NK-92 treated with Interleukin-12 subunit alpha and Interleukin-12 subunit beta, amount 100 ng/mL, for 24 hours (cell line): ENCODE measurements around the gene FBXO31.
"Not testable (repeated sequence)": the region's sequence is repeated elsewhere in the genome, so short reads cannot be mapped to it uniquely, and the experiment has no call there.

Source experiments
- DNase-seq: peaks from one replicate; lab custom pipeline; 2025; lab: John Stamatoyannopoulos, UW

The FBXO31 gene

DNA sequence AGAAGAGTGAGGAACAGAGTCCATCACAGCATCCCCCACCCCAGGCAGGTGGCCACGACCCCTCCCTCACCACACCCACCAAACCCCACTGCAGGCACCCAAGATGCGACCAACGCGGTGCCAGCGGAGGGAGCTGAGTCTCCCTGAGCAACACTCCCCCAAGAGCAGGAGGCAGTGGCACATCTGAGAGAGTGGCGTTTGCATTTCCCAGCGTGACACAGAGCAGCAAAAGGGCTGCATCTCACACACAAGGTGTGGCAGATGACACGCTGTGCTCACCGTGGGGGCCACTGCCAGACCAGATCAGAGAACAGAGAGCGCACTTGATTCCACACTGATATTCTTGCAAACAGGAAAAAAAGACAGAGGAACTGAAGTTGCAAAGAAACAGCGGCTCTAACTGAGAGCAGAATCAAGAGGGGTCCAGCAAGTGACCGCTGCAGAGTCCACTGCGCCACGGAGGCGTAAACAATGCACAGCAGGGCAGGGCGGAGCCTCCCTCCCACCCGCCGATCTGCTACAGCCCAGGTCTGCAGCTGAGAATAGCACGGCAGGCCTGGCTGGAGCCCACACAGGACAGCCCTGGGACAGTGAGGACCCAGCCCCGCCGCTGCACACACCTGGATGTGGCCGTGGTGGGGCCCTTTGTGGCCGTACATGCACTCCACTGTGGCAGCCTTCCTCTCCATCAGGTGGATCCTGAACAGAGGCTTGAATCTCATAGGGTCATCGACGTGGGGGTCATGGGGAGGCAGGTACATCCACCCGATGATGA lies 40.4 kb downstream of the FBXO31 start:
- DNase-seq: no peak

DNA sequence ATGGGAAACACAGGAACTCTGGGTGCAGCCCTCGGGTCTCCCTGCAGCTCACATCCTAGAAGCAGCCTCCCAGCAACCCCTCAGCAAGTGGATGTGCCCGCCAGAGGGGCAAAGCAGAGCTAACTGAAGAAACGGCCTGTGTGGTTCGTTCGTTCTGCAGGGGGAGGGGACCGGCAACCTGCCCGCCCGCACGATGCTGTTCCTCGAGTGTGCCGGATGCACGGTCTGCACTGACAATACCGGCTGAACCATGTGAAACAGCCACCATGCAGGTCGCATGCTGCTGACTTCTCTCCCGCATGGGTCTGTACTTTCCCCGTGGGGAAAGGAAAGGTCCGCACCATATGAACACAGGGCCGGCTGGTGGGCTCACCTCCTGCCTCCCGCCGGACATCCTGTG lies 41.1 kb downstream of the FBXO31 start:
- no peak for DNase-seq

GRCh38 chr16:87340198-87340597 lies 43.4 kb downstream of the FBXO31 start:
- no peak for DNase-seq

DNA sequence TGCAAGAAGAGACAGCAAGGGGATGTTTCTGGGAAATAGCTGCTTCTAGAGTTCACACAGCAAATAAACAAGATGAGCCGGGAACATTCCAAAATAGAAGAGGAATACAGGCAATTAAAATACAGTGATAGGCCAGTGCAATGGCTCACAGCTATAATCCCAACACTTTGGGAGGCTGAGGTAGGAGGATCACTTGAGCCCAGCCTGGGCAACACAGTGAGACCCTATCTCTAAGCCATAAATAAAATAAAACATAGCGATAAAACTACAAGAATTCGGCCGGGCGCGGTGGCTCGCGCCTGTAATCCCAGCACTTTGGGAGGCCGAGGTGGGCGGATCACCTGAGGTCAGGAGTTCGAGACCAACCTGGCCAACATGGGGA lies 43.9 kb downstream of the FBXO31 start:
- DNase-seq: not testable (repeated sequence)

GRCh38 chr16:87339086-87339723 lies 44.4 kb downstream of the FBXO31 start:
- no peak for DNase-seq

- no peak for DNase-seq
These were observed 45.3 kb downstream of the FBXO31 start for GRCh38 chr16:87338155-87338765.

DNA sequence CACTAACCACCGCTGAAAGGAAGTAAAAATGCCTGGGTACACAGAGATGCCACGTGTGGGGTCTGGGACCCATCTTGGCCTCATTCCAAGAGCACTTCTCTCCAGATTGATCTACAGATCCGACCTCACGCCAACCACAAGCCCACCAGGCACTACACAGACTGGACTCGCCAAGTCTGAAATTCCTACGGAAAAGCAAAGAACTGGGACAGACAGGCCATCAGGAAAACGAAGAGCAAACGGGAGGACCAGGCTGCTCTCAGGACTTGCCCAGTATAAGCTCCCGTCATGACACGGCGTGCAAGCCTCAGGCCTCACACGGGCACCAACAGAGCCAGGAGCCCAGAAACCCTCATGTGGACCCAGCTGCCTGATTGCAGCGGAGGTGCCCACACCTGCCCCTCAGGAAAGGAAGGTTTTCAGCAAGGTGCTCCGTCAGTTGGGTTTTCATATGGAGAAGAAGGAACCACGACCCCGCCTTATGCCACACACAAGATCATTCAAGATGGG lies 46.3 kb downstream of the FBXO31 start:
- DNase-seq: no peak

GRCh38 chr16:87336434-87337240 lies 46.9 kb downstream of the FBXO31 start:
- no peak for DNase-seq

- no peak for DNase-seq
These were observed 47.7 kb downstream of the FBXO31 start for GRCh38 chr16:87335625-87336433.

DNA sequence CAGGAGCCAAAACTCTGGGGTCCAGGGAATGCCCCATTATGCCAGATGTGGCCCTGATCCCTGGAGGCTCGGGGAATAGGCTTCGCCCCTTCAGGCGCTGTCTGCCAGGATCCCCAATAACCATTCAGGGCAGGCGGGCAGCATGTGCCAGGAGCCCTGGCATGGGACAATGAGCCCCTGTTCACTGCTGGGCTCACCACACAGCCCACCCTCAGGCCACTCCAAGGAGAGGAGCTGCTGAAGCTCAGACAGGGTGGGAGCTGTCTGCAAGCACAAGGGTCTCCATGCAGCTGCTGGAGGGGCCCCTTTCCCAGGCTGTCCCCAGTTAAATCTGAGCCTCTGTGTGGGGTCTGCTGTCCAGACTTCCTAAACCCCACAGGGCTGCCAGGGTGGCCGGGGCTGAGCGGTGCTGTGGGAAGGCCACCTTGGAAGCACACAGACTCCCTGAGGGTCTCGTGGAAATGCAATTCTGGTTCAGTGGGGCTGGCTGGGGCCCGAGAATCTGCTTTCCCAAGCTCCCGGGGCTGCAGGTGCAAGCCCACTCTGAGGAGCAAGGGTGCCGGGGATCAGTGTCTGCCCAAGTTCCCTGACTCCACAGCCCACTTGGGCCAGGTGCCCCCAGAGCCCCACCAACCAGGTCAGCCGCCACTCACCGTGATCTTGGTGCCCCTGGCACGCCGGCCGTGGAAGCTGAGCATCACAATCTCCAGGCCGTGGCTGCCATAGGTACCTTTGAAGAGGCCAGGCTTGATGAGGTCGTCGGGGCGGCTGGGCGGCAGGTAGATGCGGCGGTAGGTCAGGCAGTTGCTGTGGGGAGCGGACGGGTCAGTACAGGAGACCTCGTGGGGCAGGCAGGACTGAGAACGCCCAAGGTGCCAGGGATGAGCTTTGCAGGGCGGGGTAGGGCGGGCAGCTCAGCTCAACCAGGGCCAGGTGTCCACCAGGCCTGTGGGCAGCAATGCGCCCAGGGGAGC lies 48.6 kb downstream of the FBXO31 start:
- no peak for DNase-seq

GRCh38 chr16:87333581-87334331 lies 49.8 kb downstream of the FBXO31 start:
- no peak for DNase-seq

- no peak for DNase-seq
These were observed 50.5 kb downstream of the FBXO31 start for GRCh38 chr16:87333101-87333500.

GRCh38 chr16:87332150-87332549 lies 51.4 kb downstream of the FBXO31 start:
- DNase-seq: no peak

- no peak for DNase-seq
These were observed 52.3 kb downstream of the FBXO31 start for GRCh38 chr16:87331241-87331801.

- DNase-seq: no peak
These were observed 52.9 kb downstream of the FBXO31 start for GRCh38 chr16:87330646-87331045.

DNA sequence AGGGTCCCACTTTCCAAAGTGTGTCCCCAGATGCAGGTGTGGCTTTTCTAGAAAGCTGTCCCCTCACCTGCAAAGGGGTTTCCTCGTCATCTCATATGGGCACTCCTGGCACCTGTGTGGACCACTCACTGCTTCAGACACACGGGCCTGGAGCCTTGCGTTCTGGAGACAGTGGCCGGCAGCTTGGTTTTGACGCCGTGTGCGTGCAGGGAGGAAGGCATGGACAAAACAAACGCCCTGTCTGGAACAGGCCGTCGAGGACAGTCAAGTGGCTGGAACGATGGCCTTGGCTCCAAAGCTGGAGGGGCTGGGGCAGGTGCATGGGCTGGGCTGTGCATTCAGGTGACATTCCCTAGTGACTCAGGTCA lies 53.3 kb downstream of the FBXO31 start:
- DNase-seq: no peak

DNA sequence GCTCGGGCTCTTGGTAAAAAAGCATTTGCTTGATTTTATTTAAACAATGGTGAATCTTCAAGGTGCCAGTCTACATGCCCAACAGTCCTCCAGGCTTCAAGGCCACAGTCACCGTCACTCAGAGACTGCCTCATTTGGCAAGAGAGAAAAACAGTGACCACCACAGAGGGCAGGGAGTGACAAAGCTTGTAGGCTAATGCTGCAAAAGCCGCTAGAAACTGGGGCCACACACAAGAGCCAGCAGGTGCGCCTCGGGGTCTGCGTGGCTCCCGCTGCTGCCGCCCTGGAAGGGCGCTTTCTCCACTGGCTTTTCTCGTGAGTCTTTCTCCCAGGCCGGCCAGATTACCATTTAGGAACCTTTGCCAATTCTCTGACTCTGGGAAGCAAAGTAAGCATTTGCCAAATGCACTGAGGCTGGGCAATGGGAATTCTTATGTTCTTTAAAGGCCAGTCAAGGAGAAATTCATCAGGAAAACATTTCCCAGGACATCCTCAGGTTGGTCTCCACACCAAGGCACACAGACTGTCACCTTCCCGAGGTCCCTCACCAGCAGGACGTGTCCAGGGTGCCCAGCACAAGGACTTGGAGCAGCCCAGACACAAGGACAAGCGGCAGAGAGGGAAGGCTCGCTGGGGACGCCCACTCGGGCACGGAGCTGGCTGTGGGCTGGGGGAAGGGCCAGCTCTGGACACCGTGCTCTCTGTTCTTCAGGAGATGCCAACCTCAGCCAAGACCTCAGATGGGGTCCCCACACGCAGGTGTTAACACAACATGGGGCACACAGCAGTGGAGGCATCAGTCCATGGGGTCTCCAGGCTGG lies 53.9 kb downstream of the FBXO31 start:
- no peak for DNase-seq

GRCh38 chr16:87328846-87329245 lies 54.7 kb downstream of the FBXO31 start:
- DNase-seq: no peak
